MM.1S (cell line): ENCODE measurements around the gene MYMK.

Experiments used
- DNase-seq: peaks from one replicate; pipeline ENCODE4 v3.0.0-alpha.2; 2015
- H2AFZ ChIP-seq: fragments of 300-600 bp; sonication (generic); 2 replicates; pipeline ENCODE4 v1.6.0; 2016; ENCODE audit warnings: antibody characterized with exemption, low read length
- H3F3A ChIP-seq: fragments of 300-600 bp; sonication (generic); 2 replicates; pipeline ENCODE4 v1.6.1; 2016; ENCODE audit warnings: mild to moderate bottlenecking, antibody characterized with exemption, low read length, moderate library complexity, mixed read lengths; ENCODE audit not compliant: insufficient read depth
- H3K27ac ChIP-seq: fragments of 300-600 bp; sonication (generic); 2 replicates; pipeline ENCODE4 v1.5.1; 2016; ENCODE audit warnings: mild to moderate bottlenecking, low read length
- H3K27me3 ChIP-seq: fragments of 300-600 bp; sonication (generic); replicated peaks from 2 replicates; pipeline ENCODE4 v1.6.0; 2016; ENCODE audit warnings: low read length; ENCODE audit not compliant: insufficient read depth
- H3K36me3 ChIP-seq: fragments of 300-600 bp; sonication (generic); replicated peaks from 2 replicates; pipeline ENCODE4 v1.6.1; 2016; ENCODE audit warnings: mild to moderate bottlenecking, low read length, mixed read lengths; ENCODE audit not compliant: insufficient read depth
- H3K4me1 ChIP-seq: fragments of 300-600 bp; sonication (generic); 2 replicates; pipeline ENCODE4 v1.6.1; 2016; ENCODE audit warnings: low read length, mixed read lengths
- H3K4me2 ChIP-seq: fragments of 300-600 bp; sonication (generic); 2 replicates; pipeline ENCODE4 v1.6.0; 2016; ENCODE audit warnings: low read depth, low read length
- H3K4me3 ChIP-seq: fragments of 300-600 bp; sonication (generic); 2 replicates; pipeline ENCODE4 v1.5.1; 2016; ENCODE audit warnings: low read length, mixed read lengths
- H3K79me2 ChIP-seq: fragments of 300-600 bp; sonication (generic); 2 replicates; pipeline ENCODE4 v1.6.1; 2016; ENCODE audit warnings: mixed run types, low read length, mixed read lengths
- H3K9ac ChIP-seq: fragments of 300-600 bp; sonication (generic); 2 replicates; pipeline ENCODE4 v1.6.1; 2016; ENCODE audit warnings: low read length, mixed read lengths
- H3K9me2 ChIP-seq: fragments of 300-600 bp; sonication (generic); replicated peaks from 2 replicates; pipeline ENCODE4 v1.6.1; 2016; ENCODE audit warnings: mild to moderate bottlenecking, low read length, mixed read lengths; ENCODE audit not compliant: insufficient read depth
- H3K9me3 ChIP-seq: fragments of 300-600 bp; sonication (generic); replicated peaks from 2 replicates; pipeline ENCODE4 v1.6.1; 2016; ENCODE audit warnings: mild to moderate bottlenecking, low read length, mixed read lengths; ENCODE audit not compliant: insufficient read depth
- H4K20me1 ChIP-seq: fragments of 300-600 bp; sonication (generic); 2 replicates; pipeline ENCODE4 v1.6.1; 2016; ENCODE audit warnings: mild to moderate bottlenecking, low read length, moderate library complexity, mixed read lengths; ENCODE audit not compliant: insufficient read depth
- CTCF ChIP-seq: fragments of 300-600 bp; sonication (generic); IDR thresholded peaks from 2 replicates; pipeline ENCODE4 v1.5.1; 2016; ENCODE audit warnings: antibody characterized with exemption, low read length, mixed read lengths
- EZH2 ChIP-seq: fragments of 300-600 bp; sonication (generic); optimal IDR thresholded peaks from 2 replicates; pipeline ENCODE3; 2017; ENCODE audit warnings: low read depth, mild to moderate bottlenecking, antibody characterized with exemption, low read length, mixed read lengths
- EZH2phosphoT487 ChIP-seq: fragments of 300-600 bp; sonication (generic); IDR thresholded peaks from 2 replicates; pipeline ENCODE4 v1.6.1; 2018; ENCODE audit warnings: antibody characterized with exemption, low read length

Gene MYMK

GRCh38 chr9:133563291-133563796 lies 38.6 kb upstream of the MYMK start:
- no peak overlapping the region for H3K27ac ChIP-seq
- H3K4me2 ChIP-seq: no peak overlapping the region
- H2AFZ ChIP-seq: no peak overlapping the region
- no peaks in the 10 kb centered on the region for H3K79me2 ChIP-seq
- no peaks in the 10 kb centered on the region for H3K9me2 ChIP-seq
- H4K20me1 ChIP-seq: no peaks in the 10 kb centered on the region
- no peak for DNase-seq
- TF ChIP-seq EZH2phosphoT487: no peak
- no peak for TF ChIP-seq EZH2
- TF ChIP-seq CTCF: no peak
- H3K9ac ChIP-seq: no peak overlapping the region
- H3K9me3 ChIP-seq: no peaks in the 10 kb centered on the region
- H3K4me1 ChIP-seq: 0 out of 2 replicates have a peak, but pooled peaks cover 3% of the 10 kb centered on the region
- peaks cover 52% of the 10 kb centered on the region for H3K27me3 ChIP-seq
- H3K4me3 ChIP-seq: no peak overlapping the region
- no peaks in the 10 kb centered on the region for H3K36me3 ChIP-seq
- no peaks in the 10 kb centered on the region for H3F3A ChIP-seq

- peaks cover 8% of the 10 kb centered on the region for H3K4me1 ChIP-seq
Observed at GRCh38 chr9:133562611-133563290, 38.0 kb upstream of the MYMK start.

GRCh38 chr9:133561976-133562554 lies 37.3 kb upstream of the MYMK start:
- TF ChIP-seq CTCF (no peak), EZH2 (no peak), EZH2phosphoT487 (no peak)
- H3K4me2 ChIP-seq: no peak overlapping the region
- H3K9ac ChIP-seq: no peak overlapping the region
- H3K79me2 ChIP-seq: no peaks in the 10 kb centered on the region
- no peak overlapping the region for H3K27ac ChIP-seq
- H3K9me2 ChIP-seq: no peaks in the 10 kb centered on the region
- no peak overlapping the region for H3K4me3 ChIP-seq
- H3K27me3 ChIP-seq: peaks cover 42% of the 10 kb centered on the region
- no peaks in the 10 kb centered on the region for H4K20me1 ChIP-seq
- H3K4me1 ChIP-seq: peaks cover 12% of the 10 kb centered on the region
- no peaks in the 10 kb centered on the region for H3F3A ChIP-seq
- H2AFZ ChIP-seq: no peak overlapping the region
- no peaks in the 10 kb centered on the region for H3K36me3 ChIP-seq
- H3K9me3 ChIP-seq: no peaks in the 10 kb centered on the region
- no peak for DNase-seq

More at GRCh38 chr9:133562611-133563290, 38.0 kb upstream of the MYMK start:
- no peak for DNase-seq
- Histone ChIP-seq H3F3A (no peaks in the 10 kb centered on the region), H3K79me2 (no peaks in the 10 kb centered on the region), H3K27me3 (peaks cover 48% of the 10 kb centered on the region), H2AFZ (no peak overlapping the region), H3K9me2 (no peaks in the 10 kb centered on the region), H4K20me1 (no peaks in the 10 kb centered on the region), H3K36me3 (no peaks in the 10 kb centered on the region), H3K9ac (no peak overlapping the region), H3K9me3 (no peaks in the 10 kb centered on the region), H3K4me3 (no peak overlapping the region), H3K27ac (no peak overlapping the region), H3K4me2 (no peak overlapping the region)
- TF ChIP-seq EZH2phosphoT487 (no peak), CTCF (no peak), EZH2 (no peak)
